ENCODE measurements around the gene LRMDA. TPM values are rescaled to one million over a fixed set of nuclear protein-coding genes. Genes with fewer than 3 reads are reported as not detected.

The LRMDA gene
- total RNA-seq, 1 experiment from 2014 or later: not detected

GRCh38 chr10:76211691-76212090 is 780.3 kb downstream of the LRMDA start:
- DNase-seq (ENCODE audit: low spot score): no peak

GRCh38 chr10:76213876-76214275 is 782.5 kb downstream of the LRMDA start:
- no peak for DNase-seq (ENCODE audit: low spot score)
- in situ Hi-C loops (cut with HindIII; ENCODE audit: low sequenced_read_pairs): no loop called here

More at GRCh38 chr10:76211691-76212090, 780.3 kb downstream of the LRMDA start:
- in situ Hi-C loops (cut with HindIII; ENCODE audit: low sequenced_read_pairs): no loop called here

GRCh38 chr10:76218035-76218434 is 786.6 kb downstream of the LRMDA start:
- in situ Hi-C loops (cut with HindIII; ENCODE audit: low sequenced_read_pairs): no loop called here
- DNase-seq (ENCODE audit: low spot score): no peak

- DNase-seq (ENCODE audit: low spot score): no peak
- in situ Hi-C loops (cut with HindIII; ENCODE audit: low sequenced_read_pairs): no loop called here
Measured at GRCh38 chr10:76229341-76229740, 797.9 kb downstream of the LRMDA start.

GRCh38 chr10:76230921-76231285 is 799.5 kb downstream of the LRMDA start:
- in situ Hi-C loops (cut with HindIII; ENCODE audit: low sequenced_read_pairs): no loop called here
- DNase-seq (ENCODE audit: low spot score): no peak

GRCh38 chr10:76231286-76231934 is 800.0 kb downstream of the LRMDA start:
- in situ Hi-C loops (cut with HindIII; ENCODE audit: low sequenced_read_pairs): no loop called here
- DNase-seq (ENCODE audit: low spot score): no peak

GRCh38 chr10:76234499-76235226 is 803.2 kb downstream of the LRMDA start:
- no peak for DNase-seq (ENCODE audit: low spot score)
- in situ Hi-C loops (cut with HindIII; ENCODE audit: low sequenced_read_pairs): no loop called here

GRCh38 chr10:76236356-76236755 is 804.9 kb downstream of the LRMDA start:
- DNase-seq (ENCODE audit: low spot score): no peak
- in situ Hi-C loops (cut with HindIII; ENCODE audit: low sequenced_read_pairs): no loop called here

- in situ Hi-C loops (cut with HindIII; ENCODE audit: low sequenced_read_pairs): no loop called here
- DNase-seq (ENCODE audit: low spot score): no peak
Measured at GRCh38 chr10:76242956-76243355, 811.5 kb downstream of the LRMDA start.

- in situ Hi-C loops (cut with HindIII; ENCODE audit: low sequenced_read_pairs): no loop called here
Measured at GRCh38 chr10:76244061-76244686, 812.8 kb downstream of the LRMDA start.

GRCh38 chr10:76245951-76246495 is 814.6 kb downstream of the LRMDA start:
- DNase-seq (ENCODE audit: low spot score): no peak
- in situ Hi-C loops (cut with HindIII; ENCODE audit: low sequenced_read_pairs): no loop called here

More at GRCh38 chr10:76244061-76244686, 812.8 kb downstream of the LRMDA start:
- DNase-seq (ENCODE audit: low spot score): no peak

GRCh38 chr10:76248649-76249200 is 817.3 kb downstream of the LRMDA start:
- no peak for DNase-seq (ENCODE audit: low spot score)
- in situ Hi-C loops (cut with HindIII; ENCODE audit: low sequenced_read_pairs): no loop called here

GRCh38 chr10:76251841-76252671 is 820.6 kb downstream of the LRMDA start:
- in situ Hi-C loops (cut with HindIII; ENCODE audit: low sequenced_read_pairs): no loop called here
- DNase-seq (ENCODE audit: low spot score): no peak

GRCh38 chr10:76252733-76253132 is 821.3 kb downstream of the LRMDA start:
- DNase-seq (ENCODE audit: low spot score): no peak

GRCh38 chr10:76255241-76255640 is 823.8 kb downstream of the LRMDA start:
- in situ Hi-C loops (cut with HindIII; ENCODE audit: low sequenced_read_pairs): no loop called here

More at GRCh38 chr10:76252733-76253132, 821.3 kb downstream of the LRMDA start:
- in situ Hi-C loops (cut with HindIII; ENCODE audit: low sequenced_read_pairs): no loop called here

GRCh38 chr10:76257816-76258215 is 826.4 kb downstream of the LRMDA start:
- no peak for DNase-seq (ENCODE audit: low spot score)
- in situ Hi-C loops (cut with HindIII; ENCODE audit: low sequenced_read_pairs): no loop called here

More at GRCh38 chr10:76255241-76255640, 823.8 kb downstream of the LRMDA start:
- no peak for DNase-seq (ENCODE audit: low spot score)

GRCh38 chr10:76265441-76266113 is 834.2 kb downstream of the LRMDA start:
- in situ Hi-C loops (cut with HindIII; ENCODE audit: low sequenced_read_pairs): no loop called here
- no peak for DNase-seq (ENCODE audit: low spot score)

GRCh38 chr10:76268530-76268929 is 837.1 kb downstream of the LRMDA start:
- DNase-seq (ENCODE audit: low spot score): no peak
- in situ Hi-C loops (cut with HindIII; ENCODE audit: low sequenced_read_pairs): no loop called here
